ENCODE data around the gene BMP5.
"Not testable (repeated sequence)": the region's sequence is repeated elsewhere in the genome, so short reads cannot be mapped to it uniquely, and the experiment has no call there.

- TF ChIP-seq CTCF (conservative IDR thresholded peaks at IDR 0.05; ENCODE audit: low read length); EZH2phosphoT487 (IDR thresholded peaks at IDR 0.05; ENCODE audit: borderline replicate concordance): not testable (repeated sequence)
Measured at GRCh38 chr6:55909911-55910310, 34.5 kb upstream of the BMP5 start.
